NCI-H460 (cell line): ENCODE data around the gene ERCC5. TPM values are rescaled to one million over a fixed set of nuclear protein-coding genes. Genes with fewer than 3 reads are reported as not detected.

Experiments used
- DNase-seq: peaks from one replicate; pipeline ENCODE4 v3.0.0-alpha.2; 2016; ENCODE audit warnings: low read depth; ENCODE audit errors: extremely low read depth
- total RNA-seq: library from RNA; depleted of rRNA; stranded (reverse); fragments of >200 nt; shearing (Covaris generic); gene quantifications from 2 replicates; pipeline ENCODE4 v1.2.3, GENCODE V29; 2014; rRNA removed

The ERCC5 gene
- total RNA-seq, 1 experiment from 2014 or later: 33.4 TPM

GRCh38 chr13:102914339-102914930, 68.6 kb downstream of the ERCC5 start:
- no peak for DNase-seq

GRCh38 chr13:102915393-102915930, 69.6 kb downstream of the ERCC5 start:
- DNase-seq: no peak

GRCh38 chr13:102917019-102917418, 71.2 kb downstream of the ERCC5 start:
- no peak for DNase-seq

- no peak for DNase-seq
These were observed 76.4 kb downstream of the ERCC5 start for GRCh38 chr13:102922184-102922583.

Other genes with a start within 250 kb of the ERCC5 start
- gene TPP2, start 249.0 kb upstream of the ERCC5 start, total RNA-seq: 32.6 and 35.6 TPM in 2 replicates
- gene METTL21C, start 151.0 kb upstream of the ERCC5 start, total RNA-seq: not detected in 2 replicates
- gene TEX30, start 72.2 kb upstream of the ERCC5 start, total RNA-seq: 26.2 and 33.5 TPM in 2 replicates
- 12.7 TPM in 2 replicates for gene POGLUT2, start 47.1 kb upstream of the ERCC5 start, total RNA-seq
- 15.0 and 19.3 TPM in 2 replicates for gene BIVM, start 46.9 kb upstream of the ERCC5 start, total RNA-seq
- gene SLC10A2, start 220.4 kb downstream of the ERCC5 start, total RNA-seq: not detected in 2 replicates